NCI-H187 treated with DMSO at 0.1 percent for 48 hours (cell line): Measurements from ENCODE around the gene AP4S1.
"Not testable (repeated sequence)": the region's sequence is repeated elsewhere in the genome, so short reads cannot be mapped to it uniquely, and the experiment has no call there.

Experiments
- DNase-seq: peaks from one replicate; lab custom pipeline; 2025; lab: John Stamatoyannopoulos, UW

Gene AP4S1

DNA sequence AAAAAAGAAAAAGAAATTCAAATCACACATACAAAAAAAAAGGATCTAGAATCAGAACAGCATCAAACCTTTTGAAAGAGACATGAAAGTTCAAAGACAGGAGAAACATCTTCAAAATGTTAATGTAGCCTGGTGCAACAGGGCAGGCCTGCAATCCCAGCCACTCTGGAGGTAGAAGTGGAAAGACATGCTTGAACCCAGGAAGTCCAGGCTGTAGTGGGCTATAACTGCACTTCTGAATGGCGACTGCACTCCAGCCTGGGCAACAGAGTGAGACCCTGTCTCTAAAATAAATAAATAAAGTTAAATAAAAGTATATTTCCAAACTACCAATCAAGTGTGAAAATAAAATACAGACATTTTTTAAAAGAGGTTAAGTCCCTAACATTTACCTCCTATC is 18.7 kb upstream of the AP4S1 start:
- no peak for DNase-seq

DNA sequence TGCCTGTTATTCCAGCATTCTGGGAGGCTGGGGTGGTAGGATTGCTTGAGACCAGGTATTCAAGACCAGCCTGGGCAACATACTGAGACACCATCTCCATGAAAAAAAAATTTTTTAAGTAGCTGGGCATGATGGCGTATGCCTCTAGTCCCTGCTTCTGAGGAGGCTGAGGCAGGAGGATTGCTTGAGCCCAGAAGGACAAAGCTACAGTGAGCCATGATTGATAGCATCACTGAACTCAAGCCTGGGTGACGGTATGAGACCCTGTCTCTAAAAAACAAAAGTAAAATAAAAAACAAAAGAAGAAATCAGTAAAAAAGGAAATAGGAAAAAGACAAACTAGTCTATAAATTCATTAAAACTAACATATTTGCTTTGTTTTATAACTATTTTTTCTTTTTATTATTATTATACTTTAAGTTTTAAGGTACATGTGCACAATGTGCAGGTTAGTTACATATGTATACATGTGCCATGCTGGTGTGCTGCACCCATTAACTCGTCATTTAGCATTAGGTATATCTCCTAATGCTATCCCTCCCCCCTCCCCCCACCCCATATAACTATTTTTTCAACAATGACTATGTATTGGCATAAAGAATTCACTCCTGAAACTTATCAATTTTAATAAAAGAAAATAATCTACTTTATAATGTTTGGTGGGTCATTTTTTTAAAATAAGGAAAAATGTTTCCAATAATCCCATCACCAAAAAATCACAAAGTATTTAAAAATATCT is 15.4 kb upstream of the AP4S1 start:
- DNase-seq: no peak

DNA sequence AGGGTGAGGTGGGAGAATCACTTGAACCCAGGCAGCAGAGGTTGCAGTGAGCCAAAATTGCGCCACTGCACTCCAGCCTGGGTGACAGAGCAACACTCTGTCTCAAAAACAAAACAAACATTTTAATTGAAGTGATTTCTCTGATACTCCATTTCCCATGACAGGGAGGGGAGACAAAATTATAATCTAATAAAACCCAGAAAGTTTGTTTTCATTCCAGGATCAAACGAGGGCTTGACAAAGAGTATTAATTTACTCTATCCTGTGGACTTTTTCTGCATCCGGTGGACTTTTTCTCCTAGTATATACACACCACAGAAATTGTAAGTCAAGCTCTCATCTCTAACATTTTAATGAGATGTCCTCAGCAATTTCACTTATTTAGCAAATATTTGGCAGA is 14.5 kb upstream of the AP4S1 start:
- no peak for DNase-seq

DNA sequence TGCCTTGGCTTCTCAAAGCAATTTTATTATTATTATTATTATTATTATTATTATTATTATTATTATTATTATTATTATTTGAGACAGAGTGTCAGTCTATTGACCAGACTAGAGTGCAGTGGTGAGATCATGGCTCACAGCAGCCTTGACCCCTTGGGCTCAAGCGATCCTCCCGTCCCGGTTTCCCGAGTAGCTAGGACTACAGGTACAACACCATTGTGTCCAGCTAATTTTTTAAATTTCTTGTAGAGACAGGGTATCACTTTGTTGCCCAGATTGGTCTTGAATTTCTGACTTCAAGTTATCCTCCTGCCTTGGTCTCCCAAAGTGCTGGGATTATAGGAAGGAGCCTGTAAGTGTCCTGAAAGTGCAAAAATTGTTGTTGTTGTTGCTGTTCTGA is 11.6 kb upstream of the AP4S1 start:
- DNase-seq: no peak

DNA sequence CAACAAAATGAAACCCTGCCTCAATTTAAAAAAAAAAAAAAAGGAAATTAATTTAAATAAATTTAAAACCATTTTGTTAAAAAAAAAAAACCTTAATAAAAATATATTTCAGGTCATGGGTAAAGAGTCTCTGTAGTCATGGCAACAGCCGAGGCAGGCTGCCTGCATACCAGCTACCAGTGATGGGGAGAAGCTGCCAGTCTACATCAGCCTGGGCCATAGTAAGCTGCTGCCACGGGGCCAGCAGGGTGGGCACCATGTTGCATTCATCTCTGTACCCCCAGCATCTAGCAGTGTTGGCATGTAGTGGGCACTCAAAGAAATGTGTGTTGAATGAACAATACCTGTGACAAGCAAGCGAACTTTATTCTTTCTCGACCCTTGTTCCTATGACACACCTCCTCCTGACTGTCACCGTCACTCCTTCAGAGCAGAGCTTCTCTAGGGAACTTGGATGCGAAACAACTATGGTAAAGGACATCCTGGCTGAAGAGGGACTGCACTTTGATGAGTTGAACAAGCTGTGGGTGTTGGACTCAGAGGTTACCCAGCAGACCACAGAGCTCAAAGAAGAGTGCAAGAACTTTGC is 7.3 kb upstream of the AP4S1 start:
- no peak for DNase-seq

DNA sequence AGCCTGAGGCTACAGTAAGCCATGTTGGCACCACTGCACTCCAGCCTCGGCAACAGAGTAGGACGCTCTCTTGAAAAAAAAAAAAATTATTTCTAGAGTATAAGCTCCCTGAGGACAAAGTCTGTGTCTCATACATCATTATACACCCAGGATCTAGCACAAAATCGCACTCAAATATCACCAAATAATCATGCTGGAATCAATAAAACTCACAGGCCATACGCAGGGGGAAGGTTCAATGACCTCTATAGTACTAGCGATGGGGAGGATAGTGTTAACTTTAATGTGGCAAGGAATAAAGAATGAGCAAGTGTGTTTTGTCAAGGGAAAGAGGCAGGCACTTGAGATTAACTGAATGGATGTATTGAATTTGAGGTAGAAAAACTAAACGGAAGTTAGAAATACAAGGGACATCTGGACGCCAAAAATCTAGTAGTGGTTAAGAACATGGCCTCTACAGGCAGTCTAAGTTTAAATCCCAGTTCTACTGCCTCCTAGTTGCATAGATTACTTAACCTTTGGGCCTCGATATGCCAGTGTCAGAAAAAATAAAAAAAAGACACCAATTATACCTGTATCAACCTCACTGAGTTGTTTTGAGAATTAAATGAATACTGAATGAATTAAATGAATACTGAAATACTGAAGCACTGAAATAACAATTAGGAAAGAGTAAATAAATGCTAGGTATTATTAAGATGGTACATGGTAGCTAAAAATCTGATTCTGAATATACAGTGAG is 4.4 kb upstream of the AP4S1 start:
- no peak for DNase-seq

DNA sequence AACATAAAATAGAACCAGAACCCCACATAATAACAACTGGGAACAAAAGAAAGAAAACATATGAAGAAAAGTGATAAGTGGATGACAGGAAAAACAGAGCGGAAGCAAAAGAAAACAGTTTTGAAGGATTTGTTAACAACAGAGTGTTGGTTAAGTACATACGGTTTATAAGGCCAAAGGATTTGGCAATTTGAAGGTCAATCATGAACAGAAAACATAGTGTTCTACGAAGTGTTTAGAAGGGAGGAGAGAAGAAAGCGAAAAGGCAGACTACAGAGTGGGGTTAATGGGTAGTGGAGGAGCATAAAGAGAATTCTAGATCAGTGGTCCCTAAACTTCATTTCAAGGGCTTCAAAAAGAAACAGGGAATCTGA is 3.9 kb upstream of the AP4S1 start:
- DNase-seq: no peak

DNA sequence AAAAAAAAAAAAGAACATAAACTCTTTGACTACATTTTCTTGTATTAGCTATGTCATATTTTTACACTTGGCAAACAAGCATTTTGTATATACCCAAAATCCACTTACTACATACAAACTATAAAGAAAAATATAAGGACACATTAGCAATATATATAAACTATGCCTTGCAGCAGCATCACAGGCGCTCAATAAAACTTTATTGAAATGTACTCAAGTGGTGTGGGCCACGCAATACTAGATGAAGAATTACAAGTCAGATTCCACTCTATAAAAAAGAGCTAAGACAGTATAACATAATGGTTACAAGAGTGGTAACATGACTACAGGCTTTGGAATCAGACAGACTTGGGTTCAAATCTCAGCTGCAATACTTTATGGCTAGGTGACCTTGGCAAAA is 3.1 kb upstream of the AP4S1 start:
- DNase-seq: no peak

DNA sequence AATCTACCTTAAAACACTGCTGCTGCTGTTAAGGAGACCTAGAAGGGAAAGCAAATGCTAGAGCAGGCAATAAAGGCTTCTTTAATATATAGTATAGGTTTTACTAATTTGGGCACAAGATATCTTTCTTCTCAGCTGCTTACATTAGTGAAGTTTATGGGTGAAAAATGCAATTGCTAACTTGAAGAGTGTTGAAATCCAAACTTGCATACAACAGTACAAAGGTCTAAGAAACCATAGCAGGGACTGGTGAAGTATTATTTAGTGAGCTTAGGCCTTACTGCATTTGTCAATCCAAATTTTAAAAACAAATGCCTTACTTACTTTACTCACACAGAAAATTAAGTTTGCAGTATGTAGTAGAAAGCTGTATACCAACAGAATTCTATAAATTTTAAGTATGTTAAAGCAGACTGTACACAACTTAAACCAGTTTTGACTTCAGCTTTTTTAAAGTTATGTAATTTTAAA is 1.4 kb upstream of the AP4S1 start:
- no peak for DNase-seq

DNA sequence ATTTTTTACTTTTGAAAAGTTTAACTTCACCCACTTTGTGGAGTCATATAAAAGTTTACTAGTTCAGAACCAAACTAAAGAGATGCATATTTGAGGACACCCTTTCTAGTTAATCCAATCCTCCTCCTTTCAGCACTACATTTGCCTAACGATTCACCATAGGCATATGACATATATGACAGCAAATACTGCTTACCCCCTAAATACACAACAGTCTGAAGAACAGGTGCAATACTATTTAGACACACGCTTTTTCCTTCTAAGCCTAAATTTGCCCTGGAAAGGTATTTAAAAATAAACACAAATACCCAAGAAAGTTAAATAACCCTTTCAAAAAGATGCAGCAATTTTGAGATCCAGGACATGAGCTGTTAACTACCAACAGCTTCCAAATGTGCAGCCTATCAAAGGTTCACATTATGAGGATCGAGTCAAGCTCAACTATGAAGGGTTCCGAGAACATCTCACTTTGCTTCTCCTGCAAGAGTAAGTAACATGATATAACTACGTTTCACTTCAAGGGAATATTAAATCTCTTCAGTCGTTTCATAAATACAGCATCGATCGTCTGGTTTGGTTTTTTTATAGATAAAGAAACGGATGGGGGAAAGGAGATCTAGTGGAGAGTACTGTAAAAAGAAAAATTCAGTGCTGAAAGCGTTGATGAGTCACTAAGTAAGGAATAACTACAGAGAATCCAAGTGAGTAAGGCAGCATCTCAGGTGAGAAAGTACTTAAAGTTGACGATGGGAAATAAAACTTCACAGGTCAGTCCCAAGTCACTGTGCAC is 677 bp upstream of the AP4S1 start:
- DNase-seq: no peak

DNA sequence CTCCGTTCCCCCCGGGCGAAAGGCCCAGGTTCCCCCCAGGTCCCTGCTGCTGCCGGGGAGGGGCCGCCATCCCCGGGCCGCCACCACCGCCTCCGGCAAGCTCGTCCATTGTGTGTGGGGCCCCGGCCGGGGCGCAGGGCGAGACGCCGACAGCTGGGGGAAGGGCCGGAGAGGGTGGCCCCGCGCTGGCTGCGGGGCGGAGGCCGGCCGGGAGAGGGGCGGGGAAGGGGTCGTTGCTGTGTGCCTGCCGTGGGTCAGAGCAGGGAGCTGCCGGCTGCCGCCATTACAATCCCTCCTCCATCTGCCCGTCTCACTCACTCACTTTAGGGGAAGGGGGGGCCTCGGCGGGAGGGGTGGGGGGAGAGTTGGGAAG is 614 bp downstream of the AP4S1 start, which contains the start of gene STRN3:
Gene STRN3, minus strand, starts transcription at position 303 of the 373 bp plus-strand sequence. Its CDS starts 194 bp downstream, at position 109.
- DNase-seq: no peak

DNA sequence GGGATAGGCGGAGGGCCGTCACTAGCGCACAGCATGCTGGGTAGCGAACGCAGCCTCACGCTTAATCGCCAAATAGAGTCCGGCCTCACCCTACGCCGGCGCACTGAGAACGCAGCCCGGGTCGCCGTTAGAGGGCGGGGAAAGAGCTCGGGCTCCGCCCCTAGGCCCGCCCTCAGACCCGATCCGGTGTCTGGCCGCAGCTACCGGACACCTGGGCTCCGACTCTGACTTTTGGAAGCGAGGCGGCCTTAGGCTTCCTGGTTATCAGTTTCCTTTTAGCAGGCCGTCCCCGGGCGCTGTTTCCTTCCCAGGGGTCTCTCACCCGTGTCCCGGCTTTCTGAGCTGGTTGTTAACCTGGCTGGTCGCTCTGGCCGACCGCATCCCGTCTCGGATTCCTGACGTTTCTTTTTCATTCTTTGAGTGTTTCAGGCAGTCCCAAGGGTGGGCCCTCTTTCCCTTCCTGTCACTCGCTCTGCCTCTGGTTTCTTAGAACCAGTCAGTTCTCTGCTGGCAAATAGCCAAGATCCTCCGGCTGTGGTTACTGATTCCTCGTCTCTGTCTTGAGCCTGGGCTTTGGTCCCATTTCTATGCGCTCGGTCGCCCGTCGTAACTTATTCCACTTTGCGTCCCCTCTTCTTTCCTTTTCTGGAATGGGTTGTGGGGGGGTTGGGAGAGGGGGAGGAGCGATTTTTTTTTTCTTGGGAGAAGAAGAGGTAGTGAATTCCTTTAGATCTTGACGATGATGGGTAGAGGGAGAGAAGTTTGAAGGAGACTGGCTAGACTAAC is 1.2 kb downstream of the AP4S1 start:
- peak; percentile 92 for DNase-seq

DNA sequence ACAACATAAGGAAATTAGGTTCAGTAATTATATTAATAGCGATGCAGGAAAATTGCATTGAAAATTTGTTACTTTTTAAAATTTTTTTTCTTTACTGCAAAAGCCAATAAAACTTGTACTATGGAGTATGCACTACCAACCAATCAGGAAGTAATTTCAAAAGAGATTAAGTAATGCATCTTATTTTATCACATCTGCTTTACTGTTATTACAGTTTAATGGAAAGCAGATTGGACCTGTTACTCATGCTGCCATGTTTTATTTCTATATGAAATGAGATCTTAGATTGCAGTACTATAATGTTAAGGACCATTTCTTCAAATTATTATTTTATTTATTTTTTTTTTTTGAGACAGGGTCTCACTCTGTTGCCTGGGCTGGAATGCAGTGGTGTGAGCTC is 2.4 kb downstream of the AP4S1 start:
- no peak for DNase-seq

DNA sequence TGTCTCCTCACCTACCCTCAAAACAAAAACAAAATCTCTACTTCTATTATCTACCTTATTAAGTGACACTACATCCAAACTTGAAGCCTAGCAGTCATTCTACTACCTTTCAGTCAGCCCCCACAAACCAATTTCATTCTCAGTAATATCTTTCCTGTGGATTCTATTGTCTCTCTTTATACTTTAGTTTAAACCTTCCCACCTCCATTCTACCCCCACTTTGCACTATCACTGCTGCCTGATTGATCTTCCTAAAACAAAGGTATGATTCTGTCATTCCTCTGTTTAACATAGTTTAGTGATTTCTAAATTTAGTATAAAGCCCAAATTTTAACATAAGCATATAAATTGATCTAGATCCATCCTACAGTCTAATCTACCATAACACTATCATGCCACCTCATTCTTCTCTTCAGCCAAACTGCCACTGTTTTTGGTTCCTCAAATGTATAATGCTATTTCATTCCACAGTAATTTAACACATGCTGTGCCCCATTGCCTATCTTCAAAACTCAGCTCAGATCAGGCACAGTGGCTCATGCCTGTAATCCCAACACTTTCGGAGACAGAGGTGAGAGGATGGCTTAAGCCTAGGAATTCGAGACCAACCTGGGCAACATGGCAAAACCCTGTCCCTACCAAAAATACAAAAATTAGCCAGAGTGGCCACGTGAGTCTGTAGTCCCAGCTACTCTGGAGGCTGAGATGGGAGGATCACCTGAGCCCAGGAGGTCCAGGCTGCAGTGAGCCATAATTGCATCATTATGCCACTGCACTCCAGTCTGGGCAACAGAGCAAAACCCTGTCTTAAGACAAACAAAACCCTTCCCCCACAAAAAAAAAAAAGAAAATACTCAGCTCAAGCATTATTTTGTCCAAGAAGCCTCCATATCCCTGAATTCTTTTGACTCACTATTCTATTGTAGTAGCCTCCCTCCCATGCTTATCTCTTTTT is 3.8 kb downstream of the AP4S1 start:
- DNase-seq: no peak

DNA sequence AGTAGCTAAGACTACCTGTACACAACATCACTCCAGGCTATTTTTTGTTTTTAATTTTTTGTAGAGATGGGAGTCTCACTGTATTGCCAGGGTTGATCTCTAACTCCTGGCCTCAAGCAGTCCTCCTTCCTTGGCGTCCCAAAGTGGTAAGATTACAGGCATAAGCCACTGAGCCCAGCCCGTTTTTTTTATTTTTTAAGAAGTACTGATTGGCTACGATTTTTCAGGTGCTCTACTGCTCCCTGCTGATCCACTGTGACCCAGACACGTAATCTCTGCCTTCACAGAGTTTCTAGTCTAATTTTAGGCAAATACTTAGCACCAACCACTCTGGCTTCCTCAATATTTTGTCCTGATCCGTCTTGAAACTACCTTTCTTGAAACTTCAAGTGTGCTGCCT is 5.0 kb downstream of the AP4S1 start:
- no peak for DNase-seq

DNA sequence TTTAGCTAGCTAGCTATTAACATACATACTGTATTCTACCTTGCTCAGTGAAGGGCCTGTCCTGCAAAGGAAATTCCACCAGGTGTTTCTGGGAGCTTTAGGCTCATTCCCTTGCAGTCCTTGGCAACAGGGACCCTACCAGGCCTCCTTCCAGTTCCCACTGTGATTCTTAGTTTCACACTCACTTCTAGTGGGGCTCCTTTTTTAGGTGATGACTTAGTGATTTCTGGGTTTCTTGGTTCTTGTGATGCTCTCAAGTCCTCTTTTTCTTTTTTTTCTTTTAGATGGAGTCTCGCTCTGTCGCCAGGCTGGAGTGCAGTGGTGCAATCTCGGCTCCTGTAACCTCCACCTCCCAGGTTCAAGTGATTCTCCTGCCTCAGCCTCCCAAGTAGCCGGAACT is 11.1 kb downstream of the AP4S1 start:
- no peak for DNase-seq

DNA sequence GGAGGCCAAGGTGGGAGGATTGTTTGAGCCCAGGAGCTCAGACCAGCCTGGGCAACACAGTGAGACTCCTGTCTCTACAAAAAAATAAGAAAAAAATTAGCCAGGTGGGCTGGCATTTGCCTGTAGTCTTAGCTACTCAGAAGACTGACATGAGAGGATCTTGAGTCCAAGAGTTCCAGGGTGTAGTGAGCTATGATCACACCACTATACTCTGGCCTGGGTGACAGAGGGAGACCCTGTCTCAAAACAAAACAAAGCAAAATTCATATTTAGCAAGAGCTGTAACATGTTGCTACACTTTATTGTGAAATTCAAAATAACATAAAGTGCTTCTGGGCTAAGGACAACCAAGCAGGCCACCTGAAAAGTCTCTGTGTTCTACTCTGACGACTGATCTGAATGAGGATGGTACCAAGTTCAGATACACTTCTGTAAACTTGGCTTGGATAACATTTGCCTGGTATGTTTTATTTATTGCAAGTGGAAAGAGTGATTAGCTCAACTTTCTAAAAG is 12.3 kb downstream of the AP4S1 start:
- no peak for DNase-seq

DNA sequence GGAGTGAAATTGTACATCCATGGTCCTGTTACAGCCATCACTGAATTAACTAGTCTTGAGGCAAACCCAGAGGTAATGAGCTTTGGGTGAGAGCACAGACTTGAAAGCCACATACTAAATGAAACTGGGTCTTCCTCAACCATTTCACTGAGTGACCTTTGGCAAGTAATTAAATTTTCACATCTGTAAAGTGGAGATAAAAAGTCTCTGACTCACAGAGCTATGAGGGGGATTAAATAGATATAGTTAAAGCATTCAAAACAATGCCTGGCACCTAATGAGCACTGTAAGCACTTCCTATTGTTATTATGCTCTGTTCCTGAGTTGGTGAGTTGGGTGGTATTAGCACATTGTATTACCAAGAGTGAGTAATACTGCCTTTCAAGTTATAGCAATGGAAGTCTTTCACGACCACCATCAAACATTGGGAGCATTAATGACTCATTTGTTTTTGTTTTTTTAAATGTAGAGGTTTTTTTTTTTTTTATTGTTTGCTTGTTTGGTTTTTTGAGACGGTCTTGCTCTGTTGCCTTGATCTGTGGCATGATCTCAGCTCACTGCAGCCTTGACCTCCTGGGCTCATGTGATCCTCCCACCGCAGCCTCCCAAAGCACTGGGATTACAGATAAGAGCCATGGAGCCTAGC is 13.2 kb downstream of the AP4S1 start:
- no peak for DNase-seq

DNA sequence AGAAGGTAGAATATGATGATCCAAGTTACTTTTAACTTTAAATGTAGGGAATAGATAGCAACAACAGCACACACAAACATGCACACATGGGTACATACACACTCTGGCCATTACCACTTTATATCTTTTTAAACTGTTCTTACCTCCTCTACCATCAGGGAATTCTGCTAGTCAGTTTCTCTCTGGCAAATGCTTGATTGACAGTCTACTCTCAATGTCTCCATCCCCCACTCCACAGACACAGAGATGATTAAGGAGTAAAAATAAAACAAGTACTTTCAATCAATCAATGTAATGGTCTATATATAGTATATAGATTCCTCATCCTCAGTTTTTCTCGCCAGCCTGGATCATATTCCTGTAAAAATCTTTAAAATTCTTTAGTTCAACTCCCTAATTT is 16.9 kb downstream of the AP4S1 start:
- no peak for DNase-seq

DNA sequence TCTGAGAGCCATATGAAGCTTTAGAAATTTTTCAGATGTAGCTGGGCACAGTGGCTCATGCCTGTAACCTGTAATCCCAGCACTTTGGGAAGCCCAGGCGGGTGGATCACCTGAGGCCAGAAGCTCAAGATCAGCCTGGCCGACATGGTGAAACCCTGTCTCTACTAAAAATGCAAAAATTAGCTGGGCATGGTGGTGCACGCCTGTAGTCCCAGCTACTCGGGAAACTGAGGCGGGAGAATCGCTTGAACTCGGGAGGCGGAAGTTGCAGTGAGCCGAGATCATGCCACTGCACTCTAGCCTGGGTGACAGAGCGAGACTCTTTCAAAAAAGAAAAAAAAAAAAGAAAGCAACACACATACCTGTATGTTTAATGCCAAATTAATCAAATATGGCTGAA is 17.4 kb downstream of the AP4S1 start:
- DNase-seq: not testable (repeated sequence)
